KBM-7 (cell line): Measurements from ENCODE around the gene WDR41.
"Not testable (repeated sequence)": the region's sequence is repeated elsewhere in the genome, so short reads cannot be mapped to it uniquely, and the experiment has no call there.

Experiments
- DNase-seq: peaks from one replicate; pipeline ENCODE4 v3.0.0-alpha.2; 2015
- in situ Hi-C: fragments of 300-500 bp; cut with MboI; formaldehyde crosslinking; loops from 2 replicates; pipeline ENCODE4 v1.14.3; 2020; ENCODE audit warnings: low sequenced_read_pairs, low pct_unique_long_range_greater_than_20kb, mixed read lengths

The WDR41 gene

GRCh38 chr5:77418601-77419581 lies 73.2 kb downstream of the WDR41 start:
- in situ Hi-C loops, result no loop called here
- DNase-seq, result no peak

- in situ Hi-C loops, result no loop called here
- DNase-seq, result no peak
Observed at GRCh38 chr5:77418162-77418561, 74.0 kb downstream of the WDR41 start.

- in situ Hi-C loops, result no loop called here
- no peak for DNase-seq
Observed at GRCh38 chr5:77413049-77413448, 79.1 kb downstream of the WDR41 start.

GRCh38 chr5:77409870-77410621 lies 82.1 kb downstream of the WDR41 start:
- DNase-seq, result no peak
- in situ Hi-C loops, result no loop called here

- in situ Hi-C loops, result no loop called here
Observed at GRCh38 chr5:77407152-77407551, 85.0 kb downstream of the WDR41 start.

GRCh38 chr5:77402796-77403195 lies 89.3 kb downstream of the WDR41 start:
- DNase-seq, result no peak
- in situ Hi-C loops, result no loop called here

More at GRCh38 chr5:77407152-77407551, 85.0 kb downstream of the WDR41 start:
- no peak for DNase-seq

GRCh38 chr5:77400645-77401044 lies 91.5 kb downstream of the WDR41 start:
- peak; percentile 15 for DNase-seq
- in situ Hi-C loops, result no loop called here

- DNase-seq, result no peak
- in situ Hi-C loops, result no loop called here
Observed at GRCh38 chr5:77398896-77399295, 93.2 kb downstream of the WDR41 start.

GRCh38 chr5:77398458-77398857 lies 93.7 kb downstream of the WDR41 start:
- in situ Hi-C loops, result no loop called here
- no peak for DNase-seq

- in situ Hi-C loops, result no loop called here
- no peak for DNase-seq
Observed at GRCh38 chr5:77397686-77398292, 94.3 kb downstream of the WDR41 start.

GRCh38 chr5:77396017-77396416 lies 96.1 kb downstream of the WDR41 start:
- in situ Hi-C loops, result no loop called here
- DNase-seq, result no peak

- no peak for DNase-seq
- in situ Hi-C loops, result no loop called here
Observed at GRCh38 chr5:77394064-77394715, 97.9 kb downstream of the WDR41 start.

GRCh38 chr5:77391240-77391765 lies 100.8 kb downstream of the WDR41 start:
- in situ Hi-C loops, result no loop called here
- DNase-seq, result no peak

- DNase-seq, result no peak
- in situ Hi-C loops, result no loop called here
Observed at GRCh38 chr5:77390795-77391194, 101.3 kb downstream of the WDR41 start.

GRCh38 chr5:77390221-77390620 lies 101.9 kb downstream of the WDR41 start:
- in situ Hi-C loops, result no loop called here
- no peak for DNase-seq

GRCh38 chr5:77389746-77390145 lies 102.4 kb downstream of the WDR41 start:
- in situ Hi-C loops, result no loop called here
- no peak for DNase-seq

GRCh38 chr5:77386340-77386739 lies 105.8 kb downstream of the WDR41 start:
- in situ Hi-C loops, DNase-seq: not testable (repeated sequence)

GRCh38 chr5:77383336-77383735 lies 108.8 kb downstream of the WDR41 start:
- in situ Hi-C loops, DNase-seq: not testable (repeated sequence)
